OCI-LY7 (cell line): ENCODE results near the gene MUC12. TPM values are rescaled to one million over a fixed set of nuclear protein-coding genes. Genes with fewer than 3 reads are reported as not detected.

ENCODE experiments used
- BruUV-seq: library from RNA; stranded (reverse); fragments of 400-500 nt; replicated peaks from 2 replicates; lab custom pipeline; 2021; lab: Mats Ljungman, UMichigan
- CTCF ChIA-PET: fragments of 300-600 bp; sonication (Branson Sonifier 250); formaldehyde crosslinking; loops from one replicate; lab custom pipeline; 2022; ENCODE audit warnings: antibody characterized with exemption; ENCODE audit not compliant: unreplicated experiment; lab: Charles Lee
- POLR2A ChIA-PET: fragments of 300-600 bp; sonication (Branson Sonifier 250); formaldehyde crosslinking; loops from one replicate; lab custom pipeline; 2022; ENCODE audit warnings: antibody characterized with exemption; lab: Charles Lee
- DNase-seq: peaks from one replicate; pipeline ENCODE4 v3.0.0-alpha.2; 2015; ENCODE audit warnings: low spot score
- H2AFZ ChIP-seq: fragments of 200-600 bp; sonication (generic), shearing (Covaris generic); 2 replicates; pipeline ENCODE4 v1.6.1; 2014; ENCODE audit warnings: mild to moderate bottlenecking, antibody characterized with exemption, low read length, moderate library complexity
- H3K27ac ChIP-seq: fragments of 200-600 bp; sonication (generic); 2 replicates; pipeline ENCODE4 v1.5.1; 2014; ENCODE audit warnings: mixed run types, low read depth, mild to moderate bottlenecking, moderate library complexity, low read length, inconsistent platforms; ENCODE audit not compliant: poor library complexity, severe bottlenecking
- H3K36me3 ChIP-seq: fragments of 200-600 bp; sonication (generic); 2 replicates; pipeline ENCODE4 v1.6.1; 2014; ENCODE audit warnings: mild to moderate bottlenecking, antibody characterized with exemption, low read length, moderate library complexity, mixed read lengths; ENCODE audit not compliant: insufficient read depth
- H3K4me1 ChIP-seq: fragments of 200-600 bp; sonication (generic); 2 replicates; pipeline ENCODE4 v1.5.1; 2014; ENCODE audit warnings: mild to moderate bottlenecking, low read length; ENCODE audit not compliant: insufficient read depth, poor library complexity, severe bottlenecking
- H3K4me2 ChIP-seq: fragments of 200-600 bp; sonication (generic); 2 replicates; pipeline ENCODE4 v1.6.1; 2014; ENCODE audit warnings: mild to moderate bottlenecking, low read length
- H3K4me3 ChIP-seq: fragments of 200-600 bp; sonication (generic); 2 replicates; pipeline ENCODE4 v1.5.1; 2014; ENCODE audit warnings: mild to moderate bottlenecking, low read depth, low read length; ENCODE audit not compliant: poor library complexity, severe bottlenecking
- H3K79me2 ChIP-seq: fragments of 200-600 bp; sonication (generic); 2 replicates; pipeline ENCODE4 v1.6.1; 2016; ENCODE audit warnings: low read depth, mild to moderate bottlenecking, low read length, moderate library complexity, mixed read lengths; ENCODE audit not compliant: insufficient read depth
- H3K9me2 ChIP-seq: fragments of 200-600 bp; sonication (generic); 2 replicates; pipeline ENCODE4 v1.6.1; 2016; ENCODE audit warnings: mild to moderate bottlenecking, low read length, mixed read lengths; ENCODE audit not compliant: insufficient read depth
- H3K9me3 ChIP-seq: fragments of 200-600 bp; sonication (generic); 2 replicates; pipeline ENCODE4 v1.6.1; 2014; ENCODE audit warnings: mild to moderate bottlenecking, mixed run types, low read length, mixed read lengths
- H4K20me1 ChIP-seq: fragments of 200-600 bp; sonication (generic); 2 replicates; pipeline ENCODE4 v1.6.1; 2014; ENCODE audit warnings: mild to moderate bottlenecking, antibody characterized with exemption, low read length, moderate library complexity, mixed read lengths; ENCODE audit not compliant: insufficient read depth
- EZH2phosphoT487 ChIP-seq: fragments of 200-600 bp; sonication (generic); IDR thresholded peaks from 2 replicates; pipeline ENCODE4 v1.6.1; 2018; ENCODE audit warnings: low read depth, borderline replicate concordance, mild to moderate bottlenecking, mixed run types, antibody characterized with exemption, low read length, moderate library complexity, mixed read lengths
- intact Hi-C: fragments of 100-400 bp; cut with micrococcal nuclease; formaldehyde crosslinking; loops from one replicate; pipeline ENCODE4 v1.10.0; 2022; ENCODE audit not compliant: unreplicated experiment
- total RNA-seq, 2 experiments: library from RNA; depleted of rRNA in 1 of 2; stranded (reverse); fragments of >200 nt in 1 of 2; shearing (Covaris generic) in 1 of 2; gene quantifications; 2 replicates each; pipeline ENCODE4 v1.2.3, GENCODE V29; 2014 to 2022
- TF ChIP-seq, protein P1 (sequence below): fragments of 200-600 bp; sonication (generic); conservative IDR thresholded peaks from 2 replicates; pipeline ENCODE4 v1.5.1; 2014; ENCODE audit warnings: mild to moderate bottlenecking, antibody characterized with exemption, low read length, moderate library complexity, mixed read lengths

MUC12 gene
- total RNA-seq, 2 experiments from 2014 or later: not detected

DNA sequence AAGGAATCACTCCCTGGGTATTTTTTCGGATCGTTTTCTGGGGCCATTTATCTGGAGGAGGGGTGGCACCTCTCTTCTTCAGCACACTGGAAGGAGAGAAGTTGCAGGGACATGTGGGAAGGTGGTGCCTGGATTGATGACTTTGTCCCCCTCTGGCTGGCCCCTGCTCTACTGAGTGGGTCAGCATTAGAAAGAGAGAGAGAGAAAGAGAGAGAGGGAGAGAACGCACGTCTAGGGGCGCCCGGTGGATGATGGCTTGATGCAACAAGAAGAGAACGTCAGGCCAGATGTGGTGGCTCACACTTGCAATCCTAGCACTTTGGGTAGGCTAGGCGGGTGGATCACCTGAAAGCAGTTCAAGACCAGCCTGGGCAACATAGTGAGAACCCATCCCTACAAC is 5.5 kb upstream of the MUC12 start:
- H3K4me3 ChIP-seq: no peak overlapping the region
- H3K79me2 ChIP-seq: no peaks in the 10 kb centered on the region
- no peak overlapping the region for H2AFZ ChIP-seq
- TF ChIP-seq EZH2phosphoT487: no peak
- TF ChIP-seq, protein P1, sequence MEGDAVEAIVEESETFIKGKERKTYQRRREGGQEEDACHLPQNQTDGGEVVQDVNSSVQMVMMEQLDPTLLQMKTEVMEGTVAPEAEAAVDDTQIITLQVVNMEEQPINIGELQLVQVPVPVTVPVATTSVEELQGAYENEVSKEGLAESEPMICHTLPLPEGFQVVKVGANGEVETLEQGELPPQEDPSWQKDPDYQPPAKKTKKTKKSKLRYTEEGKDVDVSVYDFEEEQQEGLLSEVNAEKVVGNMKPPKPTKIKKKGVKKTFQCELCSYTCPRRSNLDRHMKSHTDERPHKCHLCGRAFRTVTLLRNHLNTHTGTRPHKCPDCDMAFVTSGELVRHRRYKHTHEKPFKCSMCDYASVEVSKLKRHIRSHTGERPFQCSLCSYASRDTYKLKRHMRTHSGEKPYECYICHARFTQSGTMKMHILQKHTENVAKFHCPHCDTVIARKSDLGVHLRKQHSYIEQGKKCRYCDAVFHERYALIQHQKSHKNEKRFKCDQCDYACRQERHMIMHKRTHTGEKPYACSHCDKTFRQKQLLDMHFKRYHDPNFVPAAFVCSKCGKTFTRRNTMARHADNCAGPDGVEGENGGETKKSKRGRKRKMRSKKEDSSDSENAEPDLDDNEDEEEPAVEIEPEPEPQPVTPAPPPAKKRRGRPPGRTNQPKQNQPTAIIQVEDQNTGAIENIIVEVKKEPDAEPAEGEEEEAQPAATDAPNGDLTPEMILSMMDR: no peak
- ChIA-PET POLR2A (no interaction called here), CTCF (no interaction called here)
- DNase-seq: no peak
- BruUV-seq: no TSS peak
- H3K4me1 ChIP-seq: peaks cover 4% of the 10 kb centered on the region
- H3K9me2 ChIP-seq: no peaks in the 10 kb centered on the region
- H3K4me2 ChIP-seq: no peak overlapping the region
- H3K36me3 ChIP-seq: no peaks in the 10 kb centered on the region
- intact Hi-C loops: no loop called here
- H3K27ac ChIP-seq: no peak overlapping the region
- H4K20me1 ChIP-seq: no peaks in the 10 kb centered on the region
- no peaks in the 10 kb centered on the region for H3K9me3 ChIP-seq

DNA sequence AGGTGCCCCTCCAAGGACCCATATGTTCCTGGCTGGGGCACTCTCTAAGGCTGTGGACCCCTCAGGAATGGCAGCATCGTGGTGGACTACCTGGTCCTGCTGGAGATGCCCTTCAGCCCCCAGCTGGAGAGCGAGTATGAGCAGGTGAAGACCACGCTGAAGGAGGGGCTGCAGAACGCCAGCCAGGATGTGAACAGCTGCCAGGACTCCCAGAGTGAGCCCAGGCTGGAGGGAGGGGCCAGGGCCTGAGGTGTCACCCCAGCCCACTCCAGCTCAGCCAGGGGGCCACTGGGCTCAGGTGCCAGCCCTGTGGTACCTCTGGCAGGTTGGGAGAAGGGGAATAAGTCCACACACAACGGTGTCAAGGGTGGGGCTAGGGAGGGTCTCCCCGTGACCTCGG is 4.7 kb upstream of the MUC12 start:
- intact Hi-C loops: loop anchor here (5.0 kb wide), 1 partner anchor 93 kb away; no protein-coding TSS in a partner anchor
- Histone ChIP-seq H3K4me1 (peaks cover 4% of the 10 kb centered on the region), H3K4me2 (no peak overlapping the region)

More for the DNA sequence above, 4.7 kb upstream of the MUC12 start:
- Histone ChIP-seq H3K4me3 (no peak overlapping the region), H3K9me2 (no peaks in the 10 kb centered on the region), H3K27ac (no peak overlapping the region), H2AFZ (no peak overlapping the region), H3K9me3 (no peaks in the 10 kb centered on the region), H3K79me2 (no peaks in the 10 kb centered on the region), H3K36me3 (no peaks in the 10 kb centered on the region), H4K20me1 (no peaks in the 10 kb centered on the region)
- ChIA-PET CTCF (no interaction called here), POLR2A (no interaction called here)
- TF ChIP-seq, protein P1: no peak
- no peak for TF ChIP-seq EZH2phosphoT487
- BruUV-seq: no TSS peak
- no peak for DNase-seq
